Hepatocyte (in vitro differentiated cells): ENCODE measurements around the gene PSMD2. TPM values are rescaled to one million over a fixed set of nuclear protein-coding genes. Genes with fewer than 3 reads are reported as not detected.

ENCODE experiments used
- DNase-seq: peaks from one replicate; pipeline ENCODE4 v3.0.0-alpha.2; 2016; ENCODE audit warnings: low spot score
- H2AFZ ChIP-seq: fragments of 200-600 bp; sonication (generic); 2 replicates; pipeline ENCODE4 v1.6.0; 2016; ENCODE audit warnings: antibody characterized with exemption, mild to moderate bottlenecking
- H3K27ac ChIP-seq: fragments of 200-600 bp; sonication (generic); 2 replicates; pipeline ENCODE4 v1.5.1; 2016; ENCODE audit warnings: mild to moderate bottlenecking
- H3K27me3 ChIP-seq: fragments of 200-600 bp; sonication (generic); 2 replicates; pipeline ENCODE4 v1.6.1; 2016
- H3K36me3 ChIP-seq: fragments of 200-600 bp; sonication (generic); replicated peaks from 2 replicates; pipeline ENCODE4 v1.5.1; 2016; ENCODE audit warnings: low read depth; ENCODE audit not compliant: insufficient read depth
- H3K4me1 ChIP-seq: fragments of 200-600 bp; sonication (generic); 2 replicates; pipeline ENCODE4 v1.5.1; 2016; ENCODE audit warnings: mild to moderate bottlenecking, moderate library complexity; ENCODE audit not compliant: insufficient read depth
- H3K4me2 ChIP-seq: fragments of 200-600 bp; sonication (generic); 2 replicates; pipeline ENCODE4 v1.6.0; 2016
- H3K4me3 ChIP-seq: fragments of 200-600 bp; sonication (generic); 2 replicates; pipeline ENCODE4 v1.5.1; 2016; ENCODE audit warnings: mild to moderate bottlenecking
- H3K79me2 ChIP-seq: fragments of 200-600 bp; sonication (generic); 2 replicates; pipeline ENCODE4 v1.6.0; 2017; ENCODE audit warnings: mild to moderate bottlenecking
- H3K9me2 ChIP-seq: fragments of 200-600 bp; sonication (generic); replicated peaks from 2 replicates; pipeline ENCODE4 v1.6.0; 2017; ENCODE audit warnings: mild to moderate bottlenecking; ENCODE audit not compliant: insufficient read depth
- H3K9me3 ChIP-seq: fragments of 200-600 bp; sonication (generic); 2 replicates; pipeline ENCODE4 v1.5.1; 2016; ENCODE audit warnings: low read depth, mild to moderate bottlenecking
- H4K20me1 ChIP-seq: fragments of 200-600 bp; sonication (generic); 2 replicates; pipeline ENCODE4 v1.6.0; 2016; ENCODE audit warnings: mild to moderate bottlenecking; ENCODE audit not compliant: insufficient read depth, poor library complexity, severe bottlenecking
- EZH2 ChIP-seq: fragments of 200-600 bp; sonication (generic); IDR thresholded peaks from 2 replicates; pipeline ENCODE4 v1.6.1; 2016; ENCODE audit warnings: antibody characterized with exemption, mild to moderate bottlenecking, borderline replicate concordance
- EZH2phosphoT487 ChIP-seq: fragments of 200-600 bp; sonication (generic); IDR thresholded peaks from one replicate; pipeline ENCODE4 v1.6.1; 2018; ENCODE audit warnings: antibody characterized with exemption, mild to moderate bottlenecking, low read depth, moderate library complexity; ENCODE audit not compliant: unreplicated experiment, severe bottlenecking
- WGBS: methylation state at CpG from one replicate; pipeline ENCODE4 v1.1.6; 2016; ENCODE audit warnings: low lambda C conversion rate; ENCODE audit errors: missing lambda C conversion rate; 5-methylcytosine and 5-hydroxymethylcytosine counted together
- polyA plus RNA-seq: library from polyadenylated mRNA; unstranded; fragments of >200 nt; fragmentation: Nextera tagmentation; extraction: Ambion mirVana; gene quantifications from 2 replicates; pipeline ENCODE4 v1.2.1, GENCODE V29; 2016
- total RNA-seq: library from RNA; depleted of rRNA; stranded (reverse); fragments of >200 nt; gene quantifications from 2 replicates; pipeline ENCODE4 v1.2.3, GENCODE V29; 2014
- TF ChIP-seq, protein P1 (sequence below): fragments of 200-600 bp; sonication (generic); IDR thresholded peaks from 2 replicates; pipeline ENCODE4 v1.5.1; 2016; ENCODE audit warnings: antibody characterized with exemption, mild to moderate bottlenecking; ENCODE audit not compliant: poor library complexity

The PSMD2 gene
- total and polyA plus RNA-seq, 2 experiments from 2014 or later: 232 to 241 TPM

DNA sequence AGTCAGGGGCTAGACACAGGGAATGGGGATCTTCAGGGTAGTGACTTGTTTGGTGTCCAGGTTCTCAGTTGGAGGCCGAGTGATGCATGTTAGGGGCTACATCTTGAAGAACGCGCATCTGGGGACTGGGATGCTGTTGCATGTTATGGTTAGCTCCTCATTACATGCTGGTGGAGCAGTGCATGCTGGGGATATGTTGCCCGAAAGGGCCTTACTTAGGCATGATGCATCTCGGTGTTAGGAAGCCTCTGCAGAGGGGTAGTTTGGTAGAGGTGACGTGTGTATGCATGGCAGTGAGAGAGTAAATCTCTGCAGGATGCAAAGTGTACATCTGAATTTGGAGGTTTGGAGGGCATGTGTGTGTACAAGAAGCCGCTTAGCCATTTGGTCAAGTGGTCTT, 17.8 kb downstream of the PSMD2 start:
- no peaks in the 10 kb centered on the region for H3K9me2 ChIP-seq
- peak overlapping the region; percentile 98 for H3K4me2 ChIP-seq
- peaks cover 28% of the 10 kb centered on the region for H3K4me1 ChIP-seq
- no peaks in the 10 kb centered on the region for H3K27me3 ChIP-seq
- H4K20me1 ChIP-seq: peaks cover 65% of the 10 kb centered on the region
- H3K27ac ChIP-seq: no peak overlapping the region
- H2AFZ ChIP-seq: no peak overlapping the region
- peak overlapping the region; percentile 98 for H3K4me3 ChIP-seq
- no peak for TF ChIP-seq EZH2
- TF ChIP-seq, protein P1, sequence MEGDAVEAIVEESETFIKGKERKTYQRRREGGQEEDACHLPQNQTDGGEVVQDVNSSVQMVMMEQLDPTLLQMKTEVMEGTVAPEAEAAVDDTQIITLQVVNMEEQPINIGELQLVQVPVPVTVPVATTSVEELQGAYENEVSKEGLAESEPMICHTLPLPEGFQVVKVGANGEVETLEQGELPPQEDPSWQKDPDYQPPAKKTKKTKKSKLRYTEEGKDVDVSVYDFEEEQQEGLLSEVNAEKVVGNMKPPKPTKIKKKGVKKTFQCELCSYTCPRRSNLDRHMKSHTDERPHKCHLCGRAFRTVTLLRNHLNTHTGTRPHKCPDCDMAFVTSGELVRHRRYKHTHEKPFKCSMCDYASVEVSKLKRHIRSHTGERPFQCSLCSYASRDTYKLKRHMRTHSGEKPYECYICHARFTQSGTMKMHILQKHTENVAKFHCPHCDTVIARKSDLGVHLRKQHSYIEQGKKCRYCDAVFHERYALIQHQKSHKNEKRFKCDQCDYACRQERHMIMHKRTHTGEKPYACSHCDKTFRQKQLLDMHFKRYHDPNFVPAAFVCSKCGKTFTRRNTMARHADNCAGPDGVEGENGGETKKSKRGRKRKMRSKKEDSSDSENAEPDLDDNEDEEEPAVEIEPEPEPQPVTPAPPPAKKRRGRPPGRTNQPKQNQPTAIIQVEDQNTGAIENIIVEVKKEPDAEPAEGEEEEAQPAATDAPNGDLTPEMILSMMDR: no peak
- TF ChIP-seq EZH2phosphoT487: no peak
- no peaks in the 10 kb centered on the region for H3K9me3 ChIP-seq
- H3K36me3 ChIP-seq: no peaks in the 10 kb centered on the region
- WGBS: 86% methylated on average over 7 of the region's 7 CpGs
- no peak for DNase-seq
- peaks cover 65% of the 10 kb centered on the region for H3K79me2 ChIP-seq

DNA sequence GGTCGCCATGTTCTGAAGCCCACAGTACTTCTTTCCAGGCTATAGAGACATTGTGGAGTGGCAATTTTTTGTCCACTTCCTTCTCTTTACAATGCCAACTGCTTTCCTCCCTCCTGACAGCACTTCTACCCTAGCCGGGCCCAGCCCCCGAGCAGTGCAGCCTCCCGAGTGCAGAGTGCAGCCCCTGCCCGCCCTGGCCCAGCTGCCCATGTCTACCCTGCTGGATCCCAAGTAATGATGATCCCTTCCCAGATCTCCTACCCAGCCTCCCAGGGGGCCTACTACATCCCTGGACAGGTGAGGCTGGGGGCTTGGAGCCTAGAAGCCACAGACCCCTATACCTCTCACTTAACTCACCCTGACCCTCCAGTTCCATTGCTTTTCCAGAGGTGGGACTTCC, 18.2 kb downstream of the PSMD2 start:
- Histone ChIP-seq H4K20me1 (peaks cover 69% of the 10 kb centered on the region), H3K9me3 (no peaks in the 10 kb centered on the region), H2AFZ (no peak overlapping the region), H3K9me2 (no peaks in the 10 kb centered on the region), H3K4me2 (peak overlapping the region; percentile 98), H3K4me1 (peaks cover 28% of the 10 kb centered on the region), H3K27ac (no peak overlapping the region), H3K79me2 (peaks cover 69% of the 10 kb centered on the region), H3K4me3 (no peak overlapping the region), H3K36me3 (no peaks in the 10 kb centered on the region), H3K27me3 (no peaks in the 10 kb centered on the region)
- no peak for DNase-seq
- TF ChIP-seq EZH2phosphoT487 (no peak), EZH2 (no peak)
- TF ChIP-seq, protein P1: no peak
- WGBS: 94% methylated on average over 5 of the region's 5 CpGs

DNA sequence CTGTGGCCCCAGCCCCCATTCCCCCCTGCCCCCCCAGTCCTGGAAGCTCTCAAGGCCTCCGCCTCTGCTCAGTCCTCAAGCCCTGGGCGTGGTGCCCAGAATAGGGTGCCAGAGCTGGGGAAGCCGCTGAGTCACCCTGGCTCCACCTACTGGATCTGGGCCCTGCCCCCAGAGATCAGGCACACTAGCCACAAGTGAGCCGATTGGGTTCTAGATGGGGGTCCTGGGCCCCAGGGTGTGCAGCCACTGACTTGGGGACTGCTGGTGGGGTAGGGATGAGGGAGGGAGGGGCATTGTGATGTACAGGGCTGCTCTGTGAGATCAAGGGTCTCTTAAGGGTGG, 21.0 kb downstream of the PSMD2 start:
- no peaks in the 10 kb centered on the region for H3K27me3 ChIP-seq
- peaks cover 28% of the 10 kb centered on the region for H3K4me1 ChIP-seq
- H3K36me3 ChIP-seq: no peaks in the 10 kb centered on the region
- no peak overlapping the region for H3K4me3 ChIP-seq
- WGBS: 55% methylated on average over 4 of the region's 4 CpGs
- no peaks in the 10 kb centered on the region for H3K9me3 ChIP-seq
- H3K4me2 ChIP-seq: peak overlapping the region; percentile 98
- no peak overlapping the region for H2AFZ ChIP-seq
- H3K79me2 ChIP-seq: peaks cover 71% of the 10 kb centered on the region
- TF ChIP-seq EZH2 (no peak), EZH2phosphoT487 (no peak)
- TF ChIP-seq, protein P1: no peak
- H3K9me2 ChIP-seq: no peaks in the 10 kb centered on the region
- peaks cover 74% of the 10 kb centered on the region for H4K20me1 ChIP-seq
- DNase-seq: peak; percentile 87
- no peak overlapping the region for H3K27ac ChIP-seq

DNA sequence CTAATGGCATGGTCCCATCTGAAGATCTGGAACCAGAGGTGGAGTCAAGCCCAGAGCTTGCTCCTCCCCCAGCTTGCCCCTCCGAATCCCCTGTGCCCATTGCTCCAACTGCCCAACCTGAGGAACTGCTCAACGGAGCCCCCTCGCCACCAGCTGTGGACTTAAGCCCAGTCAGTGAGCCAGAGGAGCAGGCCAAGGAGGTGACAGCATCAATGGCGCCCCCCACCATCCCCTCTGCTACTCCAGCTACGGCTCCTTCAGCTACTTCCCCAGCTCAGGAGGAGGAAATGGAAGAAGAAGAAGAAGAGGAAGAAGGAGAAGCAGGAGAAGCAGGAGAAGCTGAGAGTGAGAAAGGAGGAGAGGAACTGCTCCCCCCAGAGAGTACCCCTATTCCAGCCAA, 22.6 kb downstream of the PSMD2 start:
- Histone ChIP-seq H3K9me3 (no peaks in the 10 kb centered on the region), H3K36me3 (no peaks in the 10 kb centered on the region), H3K9me2 (no peaks in the 10 kb centered on the region), H3K27ac (no peak overlapping the region), H4K20me1 (peaks cover 66% of the 10 kb centered on the region), H3K4me2 (no peak overlapping the region), H3K4me3 (no peak overlapping the region), H3K4me1 (peaks cover 25% of the 10 kb centered on the region), H3K27me3 (no peaks in the 10 kb centered on the region), H2AFZ (no peak overlapping the region), H3K79me2 (peaks cover 59% of the 10 kb centered on the region)
- DNase-seq: no peak
- 93% methylated on average over 5 of the region's 5 CpGs for WGBS
- TF ChIP-seq EZH2phosphoT487 (no peak), EZH2 (no peak)
- TF ChIP-seq, protein P1: no peak
